ENCODE data around the gene GARNL3. TPM values are rescaled to one million over a fixed set of nuclear protein-coding genes. Genes with fewer than 3 reads are reported as not detected.

GARNL3 gene
- polyA plus RNA-seq, 1 donor from 2014 or later: 20.0 TPM

- Histone ChIP-seq H3K9ac (ENCODE audit: low read length) (no peak overlapping the region), H3K9me2 (ENCODE audit: insufficient read depth, low read length) (no peaks in the 10 kb centered on the region), H3K9me3 (ENCODE audit: low read length) (no peaks in the 10 kb centered on the region), H3K4me2 (ENCODE audit: low read length) (no peak overlapping the region), H3K27ac (ENCODE audit: low read length) (no peak overlapping the region), H2AFZ (ENCODE audit: low read depth, low read length) (no peak overlapping the region), H3K4me3 (ENCODE audit: low read length) (no peak overlapping the region), H3K36me3 (ENCODE audit: insufficient read depth, low read length) (no peaks in the 10 kb centered on the region), H3K27me3 (ENCODE audit: insufficient read depth, low read depth, low read length) (no peaks in the 10 kb centered on the region), H3K79me2 (replicated peaks; ENCODE audit: insufficient read depth, low read length) (no peaks in the 10 kb centered on the region), H3F3A (ENCODE audit: insufficient read depth, low read length, poor library complexity, severe bottlenecking) (no peaks in the 10 kb centered on the region), H4K20me1 (ENCODE audit: insufficient read depth) (no peaks in the 10 kb centered on the region)
- TF ChIP-seq, protein P1, sequence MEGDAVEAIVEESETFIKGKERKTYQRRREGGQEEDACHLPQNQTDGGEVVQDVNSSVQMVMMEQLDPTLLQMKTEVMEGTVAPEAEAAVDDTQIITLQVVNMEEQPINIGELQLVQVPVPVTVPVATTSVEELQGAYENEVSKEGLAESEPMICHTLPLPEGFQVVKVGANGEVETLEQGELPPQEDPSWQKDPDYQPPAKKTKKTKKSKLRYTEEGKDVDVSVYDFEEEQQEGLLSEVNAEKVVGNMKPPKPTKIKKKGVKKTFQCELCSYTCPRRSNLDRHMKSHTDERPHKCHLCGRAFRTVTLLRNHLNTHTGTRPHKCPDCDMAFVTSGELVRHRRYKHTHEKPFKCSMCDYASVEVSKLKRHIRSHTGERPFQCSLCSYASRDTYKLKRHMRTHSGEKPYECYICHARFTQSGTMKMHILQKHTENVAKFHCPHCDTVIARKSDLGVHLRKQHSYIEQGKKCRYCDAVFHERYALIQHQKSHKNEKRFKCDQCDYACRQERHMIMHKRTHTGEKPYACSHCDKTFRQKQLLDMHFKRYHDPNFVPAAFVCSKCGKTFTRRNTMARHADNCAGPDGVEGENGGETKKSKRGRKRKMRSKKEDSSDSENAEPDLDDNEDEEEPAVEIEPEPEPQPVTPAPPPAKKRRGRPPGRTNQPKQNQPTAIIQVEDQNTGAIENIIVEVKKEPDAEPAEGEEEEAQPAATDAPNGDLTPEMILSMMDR (IDR thresholded peaks at IDR 0.05; ENCODE audit: poor library complexity, severe bottlenecking): no peak
- TF ChIP-seq MXI1 (conservative IDR thresholded peaks at IDR 0.05; ENCODE audit: poor library complexity, severe bottlenecking): no peak
- no peak for TF ChIP-seq EP300 (conservative IDR thresholded peaks at IDR 0.05; ENCODE audit: poor library complexity, severe bottlenecking)
- TF ChIP-seq TAF1 (IDR thresholded peaks at IDR 0.05; ENCODE audit: low read depth): no peak
- TF ChIP-seq RAD21 (conservative IDR thresholded peaks at IDR 0.05): no peak
- no peak for TF ChIP-seq SMC3 (conservative IDR thresholded peaks at IDR 0.05; ENCODE audit: poor library complexity)
- no peak for TF ChIP-seq REST (IDR thresholded peaks at IDR 0.05; ENCODE audit: borderline replicate concordance)
- no peak for TF ChIP-seq EZH2 (IDR thresholded peaks at IDR 0.05; ENCODE audit: borderline replicate concordance, insufficient read depth, low read length, poor library complexity, severe bottlenecking)
- no peak for TF ChIP-seq POLR2AphosphoS5 (IDR thresholded peaks at IDR 0.05)
Measured at GRCh38 chr9:127216888-127217217, 47.7 kb upstream of the GARNL3 start.

DNA sequence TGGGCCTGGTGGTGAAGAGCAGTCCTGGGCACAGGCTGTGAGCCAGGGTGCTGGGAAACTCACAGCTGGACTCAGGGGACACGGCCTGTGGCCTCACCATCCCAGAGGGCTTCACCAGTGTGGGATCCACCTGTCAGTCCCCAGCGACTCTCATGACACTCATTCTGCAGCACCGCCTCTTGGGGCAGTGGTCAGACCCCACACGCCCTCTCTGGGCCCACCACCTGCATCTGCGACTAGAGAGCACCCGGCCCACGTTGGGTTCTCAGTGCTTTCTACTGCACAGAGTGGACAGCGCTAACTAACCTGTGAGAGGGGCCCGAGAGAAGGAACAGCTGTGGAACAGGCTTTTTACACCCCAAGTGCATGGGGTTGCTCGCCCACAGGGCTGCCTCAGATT, 45.8 kb upstream of the GARNL3 start:
- TF ChIP-seq MXI1 (conservative IDR thresholded peaks at IDR 0.05; ENCODE audit: poor library complexity, severe bottlenecking) (no peak), TAF1 (IDR thresholded peaks at IDR 0.05; ENCODE audit: low read depth) (no peak), REST (IDR thresholded peaks at IDR 0.05; ENCODE audit: borderline replicate concordance) (no peak), SMC3 (conservative IDR thresholded peaks at IDR 0.05; ENCODE audit: poor library complexity) (no peak), EP300 (conservative IDR thresholded peaks at IDR 0.05; ENCODE audit: poor library complexity, severe bottlenecking) (no peak)
- TF ChIP-seq, protein P1 (IDR thresholded peaks at IDR 0.05; ENCODE audit: poor library complexity, severe bottlenecking): no peak
- Histone ChIP-seq H3K9ac (ENCODE audit: low read length) (no peak overlapping the region), H3K27me3 (ENCODE audit: insufficient read depth, low read depth, low read length) (no peaks in the 10 kb centered on the region), H3K9me2 (ENCODE audit: insufficient read depth, low read length) (no peaks in the 10 kb centered on the region), H3F3A (ENCODE audit: insufficient read depth, low read length, poor library complexity, severe bottlenecking) (no peaks in the 10 kb centered on the region), H3K27ac (ENCODE audit: low read length) (no peak overlapping the region), H3K79me2 (replicated peaks; ENCODE audit: insufficient read depth, low read length) (no peaks in the 10 kb centered on the region), H3K4me3 (ENCODE audit: low read length) (no peak overlapping the region), H2AFZ (ENCODE audit: low read depth, low read length) (no peak overlapping the region), H3K4me2 (ENCODE audit: low read length) (no peak overlapping the region), H3K36me3 (ENCODE audit: insufficient read depth, low read length) (no peaks in the 10 kb centered on the region), H4K20me1 (ENCODE audit: insufficient read depth) (no peaks in the 10 kb centered on the region), H3K9me3 (ENCODE audit: low read length) (no peaks in the 10 kb centered on the region)

Measured in neural cell (in vitro differentiated cells).